B cell (primary cell): ENCODE data around the gene NEUROD4. TPM values are rescaled to one million over a fixed set of nuclear protein-coding genes. Genes with fewer than 3 reads are reported as not detected.

Experiments used
- ATAC-seq: fragments of 200-7000 bp; cut with Tn5 transposase; one replicate; pipeline ENCODE4 v1.10.0; 2021; ENCODE audit warnings: low read depth, mild to moderate bottlenecking, moderate number of reproducible peaks, moderate library complexity
- CTCF ChIA-PET: fragments of 350-600 bp; sonication (Branson Sonifier 250); formaldehyde crosslinking; loops from one replicate; lab custom pipeline; 2021; ENCODE audit warnings: antibody characterized with exemption, inconsistent platforms; lab: Charles Lee
- POLR2A ChIA-PET: fragments of 350-600 bp; sonication (Branson Sonifier 250); formaldehyde crosslinking; loops from one replicate; lab custom pipeline; 2021; ENCODE audit warnings: antibody characterized with exemption; lab: Charles Lee
- DNase-seq: peaks from one replicate; pipeline ENCODE4 v3.0.0; 2013
- H2AFZ ChIP-seq: 2 replicates; pipeline ENCODE4 v1.6.1; 2012; ENCODE audit warnings: mild to moderate bottlenecking, low read depth, low read length; ENCODE audit not compliant: insufficient read depth, poor library complexity, severe bottlenecking
- H3K27ac ChIP-seq, 2 donors: 1 replicate in 1 of 2; 2 replicates in 1 of 2; pipeline ENCODE4 v1.5.1; 2012 to 2013; ENCODE audit warnings: low read length in 2 of 2, mild to moderate bottlenecking in 2 of 2, moderate library complexity in 1 of 2
- H3K27me3 ChIP-seq, 4 experiments: fragments of 200-600 bp in 1 of 4; sonication (generic) in 1 of 4; replicated peaks in 1 of 4; 1 replicate in 2 of 4; 2 replicates in 2 of 4; pipeline versions ENCODE4 v1.6.1 to v1.7.0; 2013 to 2016; ENCODE audit warnings: low read length in 3 of 4, mild to moderate bottlenecking in 2 of 4, mixed read lengths in 1 of 4, moderate library complexity in 1 of 4; ENCODE audit not compliant: insufficient read depth in 4 of 4, control insufficient read depth in 3 of 4; ENCODE audit errors: control extremely low read depth in 1 of 4
- H3K36me3 ChIP-seq, 2 experiments: replicated peaks in 1 of 2; 1 replicate in 1 of 2; 2 replicates in 1 of 2; pipeline versions ENCODE4 v1.6.1 to v1.7.1; 2013; ENCODE audit warnings: low read length in 1 of 2; ENCODE audit not compliant: insufficient read depth in 2 of 2, control insufficient read depth in 1 of 2; ENCODE audit errors: control extremely low read depth in 1 of 2, extremely low read depth in 1 of 2
- H3K4me1 ChIP-seq, 2 donors: fragments of 200-600 bp in 1 of 2; sonication (generic) in 1 of 2; 1 replicate in 1 of 2; 2 replicates in 1 of 2; pipeline versions ENCODE4 v1.5.1 to v1.6.1; 2013 to 2017; ENCODE audit warnings: low read length in 2 of 2; ENCODE audit not compliant: control insufficient read depth in 2 of 2, insufficient read depth in 2 of 2
- H3K4me2 ChIP-seq: replicated peaks from 2 replicates; pipeline ENCODE3; 2012; ENCODE audit warnings: mild to moderate bottlenecking, low read depth, low read length; ENCODE audit not compliant: poor library complexity, severe bottlenecking
- H3K4me3 ChIP-seq, 5 experiments: fragments of 200-600 bp in 1 of 5; sonication (generic) in 1 of 5; 1 replicate in 3 of 5; 2 replicates in 2 of 5; pipeline versions ENCODE4 v1.5.1 to v1.7.0; 2011 to 2016; ENCODE audit warnings: low read length in 4 of 5, mild to moderate bottlenecking in 4 of 5, low read depth in 2 of 5, control low read depth in 1 of 5, moderate library complexity in 1 of 5; ENCODE audit not compliant: insufficient read depth in 1 of 5; ENCODE audit errors: control extremely low read depth in 1 of 5, extremely low read depth in 1 of 5
- H3K79me2 ChIP-seq: fragments of 200-600 bp; sonication (generic); one replicate; pipeline ENCODE4 v1.6.0; 2016; ENCODE audit warnings: low read length; ENCODE audit not compliant: control insufficient read depth, insufficient read depth
- H3K9ac ChIP-seq: fragments of 200-600 bp; sonication (generic); 2 replicates; pipeline ENCODE4 v1.6.1; 2017; ENCODE audit warnings: mild to moderate bottlenecking, low read length, moderate library complexity
- H3K9me3 ChIP-seq, 3 donors: one replicate each; pipeline versions ENCODE4 v1.6.1 to v1.7.1; 2013; ENCODE audit warnings: low read length in 2 of 3; ENCODE audit not compliant: control insufficient read depth in 2 of 3, insufficient read depth in 1 of 3; ENCODE audit errors: control extremely low read depth in 1 of 3
- H4K20me1 ChIP-seq: 2 replicates; pipeline ENCODE4 v1.6.0; 2012; ENCODE audit warnings: mild to moderate bottlenecking, low read length; ENCODE audit not compliant: insufficient read depth, control insufficient read depth, poor library complexity, severe bottlenecking
- H3K27ac Mint-ChIP-seq: one replicate; pipeline ENCODE4 v1.8.0; 2021; ENCODE audit warnings: mixed read lengths
- H3K27me3 Mint-ChIP-seq: one replicate; pipeline ENCODE4 v1.8.0; 2021; ENCODE audit warnings: mixed read lengths
- H3K4me1 Mint-ChIP-seq: one replicate; pipeline ENCODE4 v1.8.0; 2021; ENCODE audit warnings: mixed read lengths
- H3K4me3 Mint-ChIP-seq: one replicate; pipeline ENCODE4 v1.8.0; 2021; ENCODE audit warnings: mixed read lengths
- H3K9me3 Mint-ChIP-seq: one replicate; pipeline ENCODE4 v1.8.0; 2022; ENCODE audit warnings: mixed read lengths; ENCODE audit not compliant: insufficient read depth
- CTCF ChIP-seq: fragments of 200-600 bp; IDR thresholded peaks from one replicate; pipeline ENCODE4 v1.8.0; 2022; ENCODE audit warnings: antibody characterized with exemption, mild to moderate bottlenecking
- EZH2 ChIP-seq: IDR thresholded peaks from 2 replicates; pipeline ENCODE4 v1.6.1; 2012; ENCODE audit warnings: borderline replicate concordance, low read depth, mild to moderate bottlenecking, moderate library complexity, low read length; ENCODE audit not compliant: insufficient read depth, poor library complexity, severe bottlenecking
- WGBS: methylation state at CpG from one replicate; pipeline ENCODE4 v1.1.5; 2013; ENCODE audit warnings: missing lambda C conversion rate; ENCODE audit not compliant: insufficient coverage; 5-methylcytosine and 5-hydroxymethylcytosine counted together
- intact Hi-C: fragments of 100-400 bp; cut with micrococcal nuclease; formaldehyde crosslinking; loops from one replicate; pipeline ENCODE4 v1.10.0; 2022
- polyA plus RNA-seq: library from polyadenylated mRNA; depleted of rRNA; stranded (reverse); fragments of >200 nt; gene quantifications from 2 replicates; pipeline ENCODE4 v1.2.3, GENCODE V29; 2012
- total RNA-seq, 2 donors: library from RNA; stranded (reverse); fragments of 120-200 nt in 1 of 2; gene quantifications; 1 replicate in 1 of 2; 2 replicates in 1 of 2; pipeline versions ENCODE4 v1.2.3 to v1.2.4, GENCODE V29; 2013 to 2022

Gene NEUROD4
- total and polyA plus RNA-seq, 2 donors (not counting 1 experiment from before 2014, with no cell fraction given), result not detected

DNA sequence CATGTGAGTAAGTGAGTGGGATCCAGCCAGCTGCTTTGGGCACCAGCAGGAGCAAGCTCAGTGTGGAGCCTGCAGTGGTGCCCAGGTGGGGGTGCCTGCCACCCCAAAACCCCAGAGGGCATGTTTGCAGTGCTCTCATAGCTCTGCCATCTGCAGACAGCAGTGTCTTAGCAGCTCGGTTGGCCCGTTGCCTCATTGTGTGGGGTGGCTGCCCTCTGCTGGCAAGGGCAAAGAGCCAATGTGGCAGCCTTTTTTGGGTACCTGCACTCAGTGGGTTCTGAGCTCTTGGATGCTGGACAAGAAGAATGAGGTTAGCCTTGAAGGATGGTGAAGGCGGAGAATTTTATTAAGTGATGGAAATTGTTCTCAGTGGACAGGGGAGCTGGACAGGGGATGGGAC, 52.3 kb downstream of the NEUROD4 start:
- ATAC-seq (peak; percentile 63), DNase-seq (peak; percentile 75)
- H3K9me3 ChIP-seq, result no peaks in the 10 kb centered on the region
- peak overlapping the region; percentile 21 for H2AFZ ChIP-seq
- Mint-ChIP-seq H3K9me3 (no peaks in the 10 kb centered on the region), H3K27ac (no peak overlapping the region), H3K4me1 (peaks cover 18% of the 10 kb centered on the region), H3K4me3 (no peak overlapping the region), H3K27me3 (no peaks in the 10 kb centered on the region)
- H3K79me2 ChIP-seq, result no peaks in the 10 kb centered on the region
- intact Hi-C loops, result no loop called here
- POLR2A ChIA-PET, result no interaction called here
- TF ChIP-seq EZH2 (no peak), CTCF (peak; percentile 65)
- H3K36me3 ChIP-seq, result no peaks in the 10 kb centered on the region
- CTCF ChIA-PET, result interaction anchor here (0.6 to 17.0 kb wide), 43 partner anchors 9 to 541 kb away, joined by 3 to 647 read pairs (median 5); partner anchors contain the start of genes MUCL1, NEUROD4 and TESPA1
- H3K27me3 ChIP-seq, result peaks cover 0 to 5% (median 0%) of the 10 kb centered on the region in 4 experiments
- no peak overlapping the region for H3K4me2 ChIP-seq
- peaks cover 0 to 10% of the 10 kb centered on the region in 2 donors for H3K4me1 ChIP-seq
- 33% methylated on average over 3 of the region's 3 CpGs for WGBS
- no peaks in the 10 kb centered on the region for H4K20me1 ChIP-seq
- no peak overlapping the region for H3K4me3 ChIP-seq
- H3K9ac ChIP-seq, result no peak overlapping the region
- H3K27ac ChIP-seq, result no peak overlapping the region
